BJ (cell line): ENCODE data around the gene ANKRD22. TPM values are rescaled to one million over a fixed set of nuclear protein-coding genes. Genes with fewer than 3 reads are reported as not detected.

Experiments used
- CTCF ChIA-PET: fragments of 350-600 bp; formaldehyde crosslinking; extraction: SDS; loops from one replicate; lab custom pipeline; 2021; ENCODE audit warnings: antibody characterized with exemption, inconsistent platforms; lab: Yijun Ruan, JAX
- POLR2A ChIA-PET: fragments of 300-600 bp; sonication (Branson Sonifier 250); formaldehyde crosslinking; extraction: SDS; loops from one replicate; lab custom pipeline; 2021; ENCODE audit warnings: antibody characterized with exemption; lab: Charles Lee
- DNase-seq: peaks from one replicate; pipeline ENCODE4 v3.0.0-alpha.2; 2011; ENCODE audit warnings: low read depth
- H3K27me3 ChIP-seq: 2 replicates; pipeline ENCODE4 v1.6.0; 2011; ENCODE audit warnings: low read length; ENCODE audit not compliant: control insufficient read depth, insufficient read depth
- H3K36me3 ChIP-seq: 2 replicates; pipeline ENCODE4 v1.5.1; 2011; ENCODE audit warnings: low read length; ENCODE audit not compliant: control insufficient read depth, insufficient read depth
- H3K4me3 ChIP-seq: 2 replicates; pipeline ENCODE4 v1.5.1; 2011; ENCODE audit warnings: low read depth, mild to moderate bottlenecking, control low read depth, low read length
- CTCF ChIP-seq: IDR thresholded peaks from 2 replicates; pipeline ENCODE4 v1.5.1; 2011; ENCODE audit warnings: low read depth, mild to moderate bottlenecking, control low read depth, inconsistent platforms, low read length, moderate library complexity; ENCODE audit not compliant: insufficient read depth
- polyA minus RNA-seq: library from RNA; depleted of rRNA, polyadenylated mRNA; stranded (reverse); fragments of >200 nt; gene quantifications from 2 replicates; pipeline ENCODE4 v1.2.3, GENCODE V29; 2011; rRNA and poly(A)+ RNA removed
- polyA plus RNA-seq: library from polyadenylated mRNA; depleted of rRNA; stranded (reverse); fragments of >200 nt; gene quantifications from 2 replicates; pipeline ENCODE4 v1.2.3, GENCODE V29; 2011; rRNA removed

ANKRD22 gene
- polyA plus RNA-seq (not detected in 2 replicates), polyA minus RNA-seq (not detected in 2 replicates)

GRCh38 chr10:88851706-88852105 is at the start of gene ANKRD22:
Gene ANKRD22, minus strand, starts transcription at chr10:88851844. Its CDS starts 237 bp downstream, at chr10:88851607.
- no peaks in the 10 kb centered on the region for H3K36me3 ChIP-seq
- ChIA-PET CTCF (interaction anchor here (1.1 to 1.3 kb wide), 3 partner anchors 11 to 83 kb away, joined by 3 to 4 read pairs (median 3); no protein-coding TSS in a partner anchor), POLR2A (no interaction called here)
- H3K27me3 ChIP-seq, result no peaks in the 10 kb centered on the region
- DNase-seq, result no peak
- TF ChIP-seq CTCF, result no peak
- no peak within 1 kb of the TSS for H3K4me3 ChIP-seq

GRCh38 chr10:88899886-88900285 is 48.2 kb upstream of the ANKRD22 start:
- no peak for TF ChIP-seq CTCF
- POLR2A ChIA-PET, result no interaction called here
- Histone ChIP-seq H3K27me3 (no peaks in the 10 kb centered on the region), H3K4me3 (no peak overlapping the region), H3K36me3 (no peaks in the 10 kb centered on the region; the same call in none of the 2 replicates)
- DNase-seq, result no peak
- CTCF ChIA-PET, result interaction anchor here (0.8 to 3.2 kb wide), 3 partner anchors 16 to 64 kb away, joined by 3 to 14 read pairs (median 12); no protein-coding TSS in a partner anchor

GRCh38 chr10:88898727-88899126 is 47.1 kb upstream of the ANKRD22 start:
- H3K4me3 ChIP-seq, result no peak overlapping the region
- H3K36me3 ChIP-seq, result no peaks in the 10 kb centered on the region; the same call in none of the 2 replicates
- CTCF ChIA-PET, result interaction anchor here (0.6 to 1.5 kb wide), 3 partner anchors 12 to 88 kb away, joined by 3 to 4 read pairs (median 4); no protein-coding TSS in a partner anchor
- POLR2A ChIA-PET, result no interaction called here
- no peak for TF ChIP-seq CTCF
- no peak for DNase-seq
- no peaks in the 10 kb centered on the region for H3K27me3 ChIP-seq

GRCh38 chr10:88896994-88897853 is 45.6 kb upstream of the ANKRD22 start:
- DNase-seq, result no peak
- Histone ChIP-seq H3K27me3 (no peaks in the 10 kb centered on the region), H3K4me3 (no peak overlapping the region), H3K36me3 (no peaks in the 10 kb centered on the region; the same call in 1 of the 2 replicates)
- CTCF ChIA-PET, result interaction anchor here (0.6 to 1.5 kb wide), 4 partner anchors 35 to 106 kb away, joined by 3 to 4 read pairs (median 3); no protein-coding TSS in a partner anchor
- TF ChIP-seq CTCF, result no peak
- POLR2A ChIA-PET, result no interaction called here

GRCh38 chr10:88896372-88896993 is 44.8 kb upstream of the ANKRD22 start:
- no peak overlapping the region for H3K4me3 ChIP-seq
- H3K36me3 ChIP-seq, result no peaks in the 10 kb centered on the region
- CTCF ChIA-PET, result interaction anchor here (0.6 to 1.9 kb wide), 3 partner anchors 36 to 41 kb away, joined by 3 to 8 read pairs (median 4); no protein-coding TSS in a partner anchor
- no peak for TF ChIP-seq CTCF
- no peak for DNase-seq
- POLR2A ChIA-PET, result no interaction called here
- no peaks in the 10 kb centered on the region for H3K27me3 ChIP-seq
